ENCODE results near the gene PPP2CA. TPM values are rescaled to one million over a fixed set of nuclear protein-coding genes. Genes with fewer than 3 reads are reported as not detected.

The PPP2CA gene
- total and polyA plus RNA-seq, 10 of the 15 experiments (the other 5 are each of a cell fraction or from before 2014, with no cell fraction given): 18.6 to 385 (median 134) TPM

GRCh38 chr5:134226441-134227192 is 744 bp upstream of the PPP2CA start (continued):
- TF ChIP-seq EED (IDR thresholded peaks at IDR 0.05; ENCODE audit: low read depth) (no peak), NFYB (IDR thresholded peaks at IDR 0.05; ENCODE audit: insufficient read depth, low read depth, low read length) (0 out of 2 replicates have a peak, but pooled peaks have one; percentile 52), TCF7 (IDR thresholded peaks at IDR 0.05; ENCODE audit: borderline replicate concordance) (no peak), BCL11A (IDR thresholded peaks at IDR 0.05; ENCODE audit: low read depth, low read length) (no peak), PBX3 (IDR thresholded peaks at IDR 0.05; ENCODE audit: insufficient replicate concordance, low read depth, low read length) (no peak), ZNF622 (IDR thresholded peaks at IDR 0.05) (no peak), MYB (IDR thresholded peaks at IDR 0.05; ENCODE audit: borderline replicate concordance, low read depth, low read length) (no peak), E4F1 (IDR thresholded peaks at IDR 0.05; ENCODE audit: borderline replicate concordance, partially characterized antibody) (no peak), KLF5 (IDR thresholded peaks at IDR 0.05; ENCODE audit: partially characterized antibody) (no peak), JUND (IDR thresholded peaks at IDR 0.05; ENCODE audit: low read depth, low read length) (no peak), CUX1 (IDR thresholded peaks at IDR 0.05; ENCODE audit: insufficient replicate concordance, low read depth, low read length) (no peak), POLR2AphosphoS5 (IDR thresholded peaks at IDR 0.05; ENCODE audit: low read length) (peak; percentile 76), MEF2B (IDR thresholded peaks at IDR 0.05; ENCODE audit: partially characterized antibody, poor library complexity, severe bottlenecking) (peak; percentile 86), ZNF207 (IDR thresholded peaks at IDR 0.05; ENCODE audit: borderline replicate concordance) (0 out of 2 replicates have a peak, but pooled peaks have one; percentile 18), BHLHE40 (IDR thresholded peaks at IDR 0.05; ENCODE audit: borderline replicate concordance in 1 of 2, low read depth in 2 of 2, low read length in 1 of 2) (peak; percentile 4 to 77; a peak in 2 of 4 replicates), CHD1 (IDR thresholded peaks at IDR 0.05; ENCODE audit: low read depth, low read length) (no peak), ZNF217 (IDR thresholded peaks at IDR 0.05) (no peak), HCFC1 (IDR thresholded peaks at IDR 0.05; ENCODE audit: low read length) (no peak)

Measured in GM12878 (cell line).